Measurements from ENCODE around the gene PIH1D1.

The PIH1D1 gene

DNA sequence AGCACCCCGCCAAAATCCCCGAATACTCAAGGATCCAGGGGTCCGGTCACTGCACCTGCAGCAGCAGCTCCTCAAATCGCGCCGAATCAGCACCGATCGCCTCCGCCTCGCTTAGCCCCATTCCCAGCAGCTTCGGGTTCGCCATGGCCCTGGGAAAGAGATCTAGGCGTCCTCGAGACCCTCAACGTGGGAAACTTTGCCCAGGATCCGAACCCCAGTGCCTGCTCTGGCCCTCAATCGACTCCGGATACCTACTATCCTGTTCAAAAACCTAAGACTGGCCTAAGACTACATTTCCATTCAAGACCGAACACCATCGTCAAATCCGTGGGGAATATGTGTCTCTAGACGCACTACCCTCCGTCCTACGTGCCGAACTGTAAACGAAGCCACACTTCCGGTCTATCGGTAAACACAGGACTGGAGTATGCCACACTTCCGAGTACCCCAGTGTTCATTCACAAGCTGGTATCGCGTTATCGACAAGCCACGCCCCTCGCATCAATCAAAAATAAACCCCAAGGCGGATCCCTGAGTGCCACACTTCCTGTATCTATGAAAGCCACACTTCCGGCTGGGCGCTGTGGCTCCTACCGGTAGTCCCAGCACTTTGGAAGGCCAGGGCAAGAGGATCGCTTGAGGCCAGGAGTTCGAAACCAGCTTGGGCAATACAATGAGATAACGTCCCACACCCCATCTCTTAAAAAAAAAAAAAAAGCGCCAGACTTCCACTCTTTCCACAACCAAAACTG is at the start of gene PIH1D1:
PIH1D1 (minus strand) TSS at position 385 of the 752 bp plus-strand sequence; CDS start at position 145, 240 bp downstream.
- DNase-seq = peak; percentile 99

DNA sequence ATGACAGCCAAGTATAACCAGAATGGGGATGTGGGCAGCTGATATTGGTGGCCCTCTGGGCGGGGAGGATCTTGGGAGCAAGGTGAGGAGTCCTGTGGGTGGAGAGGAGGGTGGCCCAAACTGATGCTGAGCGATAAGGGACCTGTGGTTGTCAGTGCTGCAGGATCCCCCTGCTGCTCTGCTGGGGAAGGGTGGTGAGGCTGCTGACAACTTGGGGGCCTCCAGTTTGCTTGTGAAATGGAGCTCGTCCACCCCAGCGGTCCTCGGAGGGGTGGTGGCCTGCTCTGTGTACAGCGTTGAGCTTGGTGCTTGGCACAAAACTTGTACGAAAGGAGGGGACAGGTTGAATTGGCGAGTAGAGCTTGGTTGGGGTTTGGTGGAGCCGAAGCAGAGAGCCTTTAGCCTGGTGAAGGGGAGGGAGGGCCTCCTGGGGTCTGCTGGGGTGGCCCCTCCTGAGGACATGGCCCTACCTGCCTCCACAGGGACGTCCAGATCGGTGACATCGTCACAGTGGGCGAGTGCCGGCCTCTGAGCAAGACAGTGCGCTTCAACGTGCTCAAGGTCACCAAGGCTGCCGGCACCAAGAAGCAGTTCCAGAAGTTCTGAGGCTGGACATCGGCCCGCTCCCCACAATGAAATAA is 47.5 kb upstream of the PIH1D1 start:
- DNase-seq = no peak

DNA sequence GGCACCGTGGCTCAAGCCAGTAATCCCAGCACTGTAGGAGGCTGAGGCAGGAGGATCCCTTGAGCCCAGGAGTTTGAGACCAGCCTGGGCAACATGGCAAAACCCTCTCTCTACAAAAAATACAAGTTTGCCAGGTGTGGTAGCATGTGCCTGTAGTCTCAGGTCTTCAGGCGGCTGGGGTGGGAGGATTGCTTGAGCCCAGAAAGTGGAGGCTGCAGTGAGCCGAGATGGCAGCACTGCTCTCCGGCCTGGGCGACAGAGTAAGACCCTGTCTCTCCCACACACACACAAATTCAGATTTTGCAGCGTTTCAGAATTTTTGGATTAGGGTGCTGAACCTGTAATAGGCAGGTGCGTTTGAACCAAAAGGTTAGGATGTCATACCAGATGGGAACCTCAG is 46.9 kb upstream of the PIH1D1 start:
- DNase-seq = no peak

DNA sequence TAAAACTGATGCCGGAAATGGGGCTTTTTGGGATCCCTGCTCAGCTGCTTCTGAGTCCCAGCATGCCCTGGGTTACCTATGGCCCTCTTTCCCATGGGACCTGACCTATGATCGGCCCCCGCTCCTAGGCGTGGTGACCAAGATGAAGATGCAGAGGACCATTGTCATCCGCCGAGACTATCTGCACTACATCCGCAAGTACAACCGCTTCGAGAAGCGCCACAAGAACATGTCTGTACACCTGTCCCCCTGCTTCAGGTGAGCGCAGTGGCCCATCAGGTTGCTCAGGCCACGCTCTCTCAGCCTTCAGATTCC is 46.1 kb upstream of the PIH1D1 start:
- DNase-seq = no peak

DNA sequence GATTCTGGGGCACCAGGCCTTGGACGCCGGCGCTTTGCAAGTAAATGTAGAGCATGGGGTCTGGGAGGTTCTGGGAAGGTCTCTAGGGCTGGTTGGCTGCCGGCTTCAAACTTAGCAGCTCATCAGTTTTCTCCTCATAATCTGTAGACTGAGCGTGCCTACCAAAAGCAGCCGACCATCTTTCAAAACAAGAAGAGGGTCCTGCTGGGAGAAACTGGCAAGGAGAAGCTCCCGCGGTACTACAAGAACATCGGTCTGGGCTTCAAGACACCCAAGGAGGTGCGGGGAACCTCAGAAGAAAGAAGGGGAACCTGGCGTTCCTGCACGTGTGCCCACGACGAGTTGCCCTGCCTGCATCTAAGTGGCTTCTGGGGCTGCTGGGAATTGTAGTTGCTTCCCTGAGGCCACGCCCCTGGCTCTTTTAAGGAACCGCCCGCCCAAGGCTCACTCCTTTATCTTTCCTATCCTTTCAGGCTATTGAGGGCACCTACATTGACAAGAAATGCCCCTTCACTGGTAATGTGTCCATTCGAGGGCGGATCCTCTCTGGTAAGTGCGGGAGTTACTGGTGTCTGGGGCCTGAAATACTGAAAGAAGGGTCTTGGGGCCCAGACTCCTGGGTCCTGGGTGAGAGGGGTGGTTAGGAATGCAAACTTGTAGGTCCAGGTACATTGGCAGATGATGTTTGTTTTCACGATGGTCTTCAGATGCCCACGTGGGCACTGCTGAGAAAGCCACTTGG is 45.6 kb upstream of the PIH1D1 start:
- DNase-seq = peak; percentile 26

DNA sequence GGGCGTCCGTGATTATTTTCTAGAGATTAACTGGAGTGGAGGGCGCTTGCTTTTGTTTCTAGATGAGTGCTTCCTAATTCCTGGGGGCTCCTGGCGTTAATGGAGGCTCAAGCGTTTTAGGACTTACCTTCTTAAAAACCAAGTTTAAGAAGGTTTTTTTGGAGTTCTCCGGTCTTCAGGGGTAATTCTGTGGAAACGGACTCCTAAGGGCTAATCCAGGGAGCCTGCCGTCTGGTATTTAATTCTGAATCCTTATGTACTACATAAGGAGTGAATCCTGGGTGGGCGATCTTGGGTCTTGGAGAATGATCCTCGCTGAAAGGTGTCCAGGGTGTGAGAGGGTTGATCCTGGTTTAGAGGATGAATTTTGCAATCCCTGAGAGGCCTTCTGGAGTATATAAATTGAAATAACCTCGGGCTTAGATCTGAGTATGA is 45.0 kb upstream of the PIH1D1 start:
- no peak for DNase-seq

DNA sequence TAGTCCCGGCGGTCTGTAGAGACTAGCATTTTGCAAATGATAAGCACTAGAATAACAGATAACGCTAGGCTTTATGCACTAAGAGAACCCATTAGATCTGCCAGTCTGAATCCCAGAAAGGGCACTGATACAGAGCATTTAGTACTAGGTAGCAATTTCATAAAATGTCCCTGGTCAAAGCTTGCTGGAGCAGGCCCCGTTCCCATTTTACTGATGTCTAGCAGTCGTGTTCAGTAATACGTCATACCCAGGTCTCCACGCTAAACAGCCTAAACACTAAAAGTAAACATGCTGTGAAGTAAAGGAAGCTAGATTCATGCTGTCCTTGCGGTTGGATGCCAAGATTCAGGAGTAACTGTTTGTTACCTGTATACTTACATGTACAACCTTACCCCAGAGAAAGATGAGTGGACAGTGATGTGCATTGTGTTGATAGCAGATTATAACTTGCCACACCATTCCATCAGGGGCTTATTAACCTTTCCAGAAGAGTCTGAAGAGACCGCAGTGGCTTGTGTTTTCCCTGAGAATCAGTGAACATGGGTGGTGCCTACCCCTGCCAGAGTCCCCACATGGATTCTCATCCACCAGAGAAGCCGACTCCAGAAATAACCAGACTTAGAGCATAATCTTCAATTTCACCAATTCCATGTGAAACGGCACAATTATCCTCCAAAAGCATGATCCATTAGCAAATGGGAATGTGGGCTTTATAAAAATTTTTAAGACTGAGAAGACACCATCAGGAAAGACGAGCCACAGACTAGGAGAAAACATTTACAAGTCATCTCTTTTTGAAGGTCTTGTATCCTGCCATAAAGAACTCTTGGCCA is 41.2 kb upstream of the PIH1D1 start:
- DNase-seq = no peak

DNA sequence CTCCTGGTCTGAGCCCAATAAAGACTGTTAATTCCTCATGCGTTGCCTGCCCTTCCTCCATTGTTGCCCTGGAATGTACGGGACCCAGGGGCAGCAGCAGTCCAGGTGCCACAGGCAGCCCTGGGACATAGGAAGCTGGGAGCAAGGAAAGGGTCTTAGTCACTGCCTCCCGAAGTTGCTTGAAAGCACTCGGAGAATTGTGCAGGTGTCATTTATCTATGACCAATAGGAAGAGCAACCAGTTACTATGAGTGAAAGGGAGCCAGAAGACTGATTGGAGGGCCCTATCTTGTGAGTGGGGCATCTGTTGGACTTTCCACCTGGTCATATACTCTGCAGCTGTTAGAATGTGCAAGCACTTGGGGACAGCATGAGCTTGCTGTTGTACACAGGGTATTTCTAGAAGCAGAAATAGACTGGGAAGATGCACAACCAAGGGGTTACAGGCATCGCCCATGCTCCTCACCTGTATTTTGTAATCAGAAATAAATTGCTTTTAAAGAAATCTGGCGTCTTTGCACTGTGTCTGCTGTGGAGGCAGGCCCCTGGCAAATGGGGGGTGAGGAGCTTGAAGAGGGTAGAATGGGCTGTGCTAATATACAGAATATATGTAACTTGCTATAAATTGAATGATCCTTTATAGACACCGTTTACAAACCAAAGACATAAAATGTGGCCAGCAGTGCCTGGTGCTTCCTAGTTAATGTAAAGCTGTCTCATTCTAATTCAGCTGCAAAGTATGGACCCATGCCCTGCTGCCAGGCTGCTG is 40.4 kb upstream of the PIH1D1 start:
- no peak for DNase-seq

DNA sequence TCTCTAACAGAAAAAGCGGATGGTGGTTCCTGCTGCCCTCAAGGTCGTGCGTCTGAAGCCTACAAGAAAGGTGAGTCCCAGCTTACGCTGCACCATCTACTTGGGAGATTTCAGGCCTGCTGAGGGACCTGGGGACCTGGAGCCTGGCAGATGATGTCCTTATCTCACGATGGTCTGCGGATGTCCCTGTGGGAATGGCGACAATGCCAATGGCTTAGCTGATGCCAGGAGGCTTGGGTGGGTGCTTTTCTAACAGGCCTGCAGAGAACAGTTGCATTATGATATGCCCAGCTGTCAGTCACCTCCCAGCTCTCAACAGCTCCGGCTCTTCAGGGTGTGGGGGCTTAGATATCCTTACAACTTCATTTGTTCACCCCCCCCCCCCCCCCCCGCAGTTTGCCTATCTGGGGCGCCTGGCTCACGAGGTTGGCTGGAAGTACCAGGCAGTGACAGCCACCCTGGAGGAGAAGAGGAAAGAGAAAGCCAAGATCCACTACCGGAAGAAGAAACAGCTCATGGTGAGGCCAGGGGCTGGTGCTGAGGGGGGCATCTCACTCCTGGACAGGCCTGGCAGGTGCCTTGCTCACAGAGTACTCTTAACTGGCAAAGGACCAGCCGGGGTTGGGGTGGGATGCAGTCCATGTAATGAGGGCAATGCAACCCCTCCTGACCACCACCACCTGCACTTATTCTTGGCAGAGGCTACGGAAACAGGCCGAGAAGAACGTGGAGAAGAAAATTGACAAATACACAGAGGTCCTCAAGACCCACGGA is 39.6 kb upstream of the PIH1D1 start:
- no peak for DNase-seq

DNA sequence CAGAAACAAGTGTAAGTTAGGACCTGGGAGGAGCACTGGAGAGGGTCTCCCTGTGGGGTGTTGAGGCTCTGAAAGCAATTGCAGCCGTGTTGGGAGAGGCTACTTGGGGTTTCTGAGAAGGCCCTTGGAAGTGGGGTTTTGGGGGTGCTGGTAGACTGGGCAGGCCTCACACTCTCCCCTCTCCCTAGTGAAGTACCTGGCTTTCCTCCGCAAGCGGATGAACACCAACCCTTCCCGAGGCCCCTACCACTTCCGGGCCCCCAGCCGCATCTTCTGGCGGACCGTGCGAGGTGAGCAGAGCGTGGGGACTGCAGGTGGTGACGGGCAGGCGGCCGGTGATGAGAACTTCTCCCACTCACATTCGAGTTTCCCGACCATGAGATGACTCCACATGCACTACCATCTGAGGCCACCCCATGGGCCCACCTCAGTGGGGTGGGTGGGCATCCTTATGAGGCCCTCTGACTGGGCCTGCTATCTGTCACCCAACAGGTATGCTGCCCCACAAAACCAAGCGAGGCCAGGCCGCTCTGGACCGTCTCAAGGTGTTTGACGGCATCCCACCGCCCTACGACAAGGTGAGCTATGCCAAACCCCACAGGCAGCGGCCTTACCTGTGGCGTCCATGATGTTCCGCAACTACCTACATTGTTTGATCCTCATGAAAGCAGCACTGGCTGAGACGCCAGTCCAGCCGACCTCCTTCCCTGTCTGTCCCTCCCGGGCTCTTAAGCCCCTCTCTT is 38.8 kb upstream of the PIH1D1 start:
- no peak for DNase-seq

DNA sequence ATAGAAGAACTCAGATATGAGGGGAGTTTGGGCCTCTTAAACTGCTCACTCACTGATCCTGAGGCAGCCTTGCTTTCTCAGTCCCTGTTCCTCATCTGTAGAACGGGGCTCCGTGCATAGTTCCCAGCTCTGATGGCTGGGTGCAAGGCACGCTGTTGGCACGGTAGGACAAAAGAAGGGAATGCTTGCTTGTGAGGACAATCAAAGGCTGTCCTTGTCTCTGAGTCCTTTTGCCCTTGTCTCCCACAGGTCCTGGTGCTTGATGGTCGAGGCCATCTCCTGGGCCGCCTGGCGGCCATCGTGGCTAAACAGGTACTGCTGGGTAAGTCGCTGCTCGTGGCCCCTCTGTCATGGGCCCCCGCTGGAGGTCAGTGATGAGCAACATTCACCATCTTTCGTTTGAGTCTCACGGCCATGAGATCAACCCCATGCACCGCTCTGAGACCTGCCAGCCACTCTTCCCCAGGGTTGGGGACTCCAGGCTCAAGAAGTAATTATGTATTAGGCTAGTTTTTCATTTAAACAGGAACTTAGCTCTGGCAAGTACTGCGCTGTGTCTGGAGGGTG is 38.1 kb upstream of the PIH1D1 start:
- no peak for DNase-seq

DNA sequence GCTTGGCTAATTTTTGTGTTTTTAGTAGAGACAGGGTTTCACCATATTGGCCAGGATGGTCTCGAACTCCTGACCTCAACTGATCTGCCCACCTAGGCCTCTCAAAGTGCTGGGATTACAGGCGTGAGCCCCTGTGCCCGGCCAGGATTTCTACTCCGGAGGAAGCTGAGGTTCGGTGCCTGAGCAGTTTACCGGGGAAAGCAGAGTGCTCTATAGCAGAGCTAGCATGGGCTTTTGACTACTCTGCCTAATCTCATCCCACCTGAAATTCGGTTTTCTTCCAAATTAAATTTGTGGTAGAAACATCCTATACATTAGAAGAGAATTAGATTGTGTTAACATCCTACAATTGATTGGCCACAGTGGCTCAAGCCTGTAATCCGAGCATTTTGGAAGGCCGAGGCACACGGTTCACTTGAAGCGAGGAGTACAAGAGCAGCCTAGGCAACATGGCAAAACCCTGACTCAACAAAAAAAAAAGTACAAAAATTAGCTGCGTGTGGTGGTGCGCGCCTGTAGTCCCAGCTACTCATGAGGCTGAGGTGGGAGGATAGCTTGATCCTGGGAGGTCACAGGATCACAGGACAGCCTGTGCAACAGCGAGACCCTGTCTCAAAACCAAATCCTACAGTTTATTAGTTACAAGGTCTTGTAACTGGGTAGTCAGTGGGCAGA is 37.4 kb upstream of the PIH1D1 start:
- no peak for DNase-seq

DNA sequence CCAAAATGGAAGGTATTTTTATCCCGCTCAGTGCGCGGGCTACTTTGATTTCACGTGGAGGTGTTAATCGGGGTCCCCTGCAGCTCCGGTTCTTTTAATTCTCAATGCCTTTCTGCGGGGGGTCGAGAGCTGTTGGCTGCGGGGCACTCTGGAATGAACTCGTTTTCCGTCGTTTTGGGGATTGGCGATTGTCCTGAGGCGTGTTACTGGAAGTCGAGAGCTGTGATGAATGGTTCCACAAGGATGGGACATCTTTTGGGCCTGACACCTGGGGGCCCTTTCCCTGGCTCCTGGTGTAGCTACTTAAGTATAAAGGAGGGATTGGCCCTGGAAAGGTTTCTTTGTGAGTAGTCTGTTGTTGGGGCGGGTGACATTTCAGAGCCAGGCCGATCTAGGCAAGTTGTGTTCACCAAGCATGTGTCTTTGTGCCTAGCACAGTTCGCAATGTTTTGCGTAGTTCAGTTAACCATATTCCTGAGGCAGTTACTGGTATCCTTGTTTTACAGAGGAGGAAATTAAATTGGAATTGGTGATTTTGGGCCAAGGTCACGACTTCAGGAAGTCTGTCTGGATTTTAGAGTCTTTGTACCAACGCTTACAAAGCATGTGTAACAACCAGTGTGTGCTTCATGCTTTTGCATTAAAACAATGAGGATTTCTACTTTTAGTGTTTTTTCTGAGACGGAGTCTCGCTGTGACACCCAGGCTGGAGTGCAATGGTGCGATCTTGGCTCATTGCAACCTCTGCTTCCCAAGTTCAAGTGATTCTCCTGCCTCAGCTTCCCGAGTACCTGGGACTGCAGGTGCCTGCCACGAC is 36.6 kb upstream of the PIH1D1 start:
- peak; percentile 46 for DNase-seq

DNA sequence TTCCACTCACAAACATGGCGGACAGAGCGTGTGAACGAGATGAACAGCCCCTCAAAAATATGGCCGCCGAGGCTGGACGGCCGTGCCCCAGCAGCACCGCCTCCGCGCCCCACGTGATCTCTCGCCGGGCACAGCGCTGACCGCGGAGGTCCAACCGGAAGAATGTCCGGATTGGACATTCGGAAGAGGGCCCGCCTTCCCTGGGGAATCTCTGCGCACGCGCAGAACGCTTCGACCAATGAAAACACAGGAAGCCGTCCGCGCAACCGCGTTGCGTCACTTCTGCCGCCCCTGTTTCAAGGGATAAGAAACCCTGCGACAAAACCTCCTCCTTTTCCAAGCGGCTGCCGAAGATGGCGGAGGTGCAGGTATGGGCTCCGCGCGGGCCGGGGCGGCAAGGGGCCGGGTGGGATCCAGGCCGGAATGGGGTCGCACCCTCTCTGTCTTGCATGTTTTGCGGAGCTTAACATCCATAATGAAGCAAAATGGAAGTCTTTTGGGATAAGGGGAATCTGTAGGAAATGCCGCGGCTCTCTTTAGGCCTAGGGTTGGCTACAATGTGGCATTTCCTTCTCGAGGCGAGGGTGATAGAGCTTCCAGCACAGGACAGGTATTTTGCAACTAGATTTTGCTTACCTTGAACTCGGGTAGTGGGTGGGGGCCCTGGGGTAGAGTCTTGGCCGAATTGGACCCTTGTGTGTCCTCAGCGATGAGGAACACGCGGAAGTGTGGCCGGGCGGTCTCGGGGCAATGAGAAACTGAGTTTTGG is 35.8 kb upstream of the PIH1D1 start, which contains the start of gene RPL13A:
RPL13A (plus strand) TSS at position 332 of the 769 bp plus-strand sequence; CDS start at position 354, 22 bp downstream.
- DNase-seq = peak; percentile 100

DNA sequence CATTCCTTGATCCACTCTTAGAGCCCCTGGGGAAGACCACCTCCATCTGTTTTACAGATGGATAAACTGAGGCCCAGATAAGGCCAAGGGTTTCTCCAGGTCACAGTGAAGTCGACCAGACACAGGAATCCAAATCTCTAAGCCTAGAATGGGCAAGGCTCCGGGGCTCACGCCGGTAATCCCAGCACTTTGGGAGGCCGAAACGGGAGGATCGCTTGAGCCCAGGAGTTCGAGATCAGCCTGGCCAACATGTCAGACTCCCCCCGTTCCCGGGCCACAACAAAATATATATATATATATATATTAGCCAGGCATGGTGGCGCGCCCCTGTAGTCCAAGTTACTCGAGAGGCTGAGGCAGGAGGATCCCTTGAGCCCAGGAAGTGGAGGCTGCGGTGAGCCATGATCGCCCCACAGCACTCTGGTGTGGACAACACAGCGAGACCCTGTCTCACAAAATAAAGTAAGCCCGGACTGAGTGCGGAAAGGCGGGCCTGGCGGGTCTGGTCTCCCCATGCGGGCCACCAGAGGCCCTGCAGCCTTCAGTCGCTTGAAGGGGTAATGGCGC is 35.2 kb upstream of the PIH1D1 start:
- DNase-seq = no peak

DNA sequence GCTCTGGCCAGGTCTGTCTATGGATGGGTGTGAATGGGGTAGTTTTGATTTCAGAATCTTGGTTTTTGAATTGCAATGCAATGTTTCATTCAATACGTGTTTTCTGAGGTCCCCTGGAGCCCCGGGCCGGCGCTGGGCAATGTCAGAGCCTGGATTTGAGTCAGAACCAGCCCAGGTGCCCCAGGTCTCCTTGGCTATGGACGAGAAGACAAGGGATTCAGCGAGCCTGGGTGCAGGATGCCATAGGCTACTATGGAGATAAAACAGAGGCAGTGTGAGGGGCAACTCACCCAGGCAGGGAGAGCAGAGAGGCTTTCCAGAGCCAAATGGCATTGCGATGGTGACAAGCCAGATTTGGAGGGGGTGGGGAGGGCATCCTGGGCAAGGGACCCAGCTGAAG is 34.6 kb upstream of the PIH1D1 start:
- DNase-seq = no peak

DNA sequence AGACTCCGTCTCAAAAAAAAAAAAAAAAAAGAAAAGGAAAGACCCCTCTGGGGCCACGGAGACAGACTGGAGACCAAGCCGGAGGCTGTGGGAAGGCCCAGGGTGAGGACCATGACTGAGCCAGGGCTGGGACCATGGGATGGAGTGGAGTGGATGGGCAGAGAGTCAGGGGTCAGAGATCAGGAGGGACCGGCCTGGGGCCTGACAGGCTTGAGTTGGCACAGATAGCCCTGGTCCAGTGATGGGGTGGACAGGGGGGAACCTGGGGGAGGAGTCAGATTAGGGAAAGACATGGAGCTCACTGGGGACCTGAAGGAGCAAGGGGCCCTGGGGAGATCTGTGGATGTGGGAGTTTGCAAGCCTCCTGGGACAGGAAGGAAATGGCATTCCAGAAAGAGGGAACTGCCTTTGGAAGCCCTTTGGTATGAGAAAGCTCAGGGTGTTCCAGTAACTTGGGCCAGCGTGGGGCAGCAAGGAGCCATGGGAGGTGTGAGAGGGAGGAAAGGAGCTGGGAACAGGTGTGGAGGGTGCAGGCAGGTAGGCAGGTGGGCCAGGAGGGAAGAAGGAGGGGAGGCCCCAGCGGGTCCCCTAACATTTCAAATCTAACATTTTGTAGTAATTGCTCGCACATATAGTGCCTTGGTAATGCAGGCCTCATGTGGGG is 29.5 kb upstream of the PIH1D1 start:
- DNase-seq = no peak
